GM19397 (cell line): ENCODE data around the gene SLC39A12.

Experiments
- ATAC-seq: cut with Tn5 transposase; IDR thresholded peaks from one replicate; pipeline ENCODE4 v1.9.1; 2021; ENCODE audit warnings: mild to moderate bottlenecking, moderate library complexity; ENCODE audit not compliant: unreplicated experiment

The SLC39A12 gene

GRCh38 chr10:18043148-18044006, 91.7 kb downstream of the SLC39A12 start:
- no peak for ATAC-seq

- ATAC-seq, result no peak
These were observed 93.4 kb downstream of the SLC39A12 start for GRCh38 chr10:18044976-18045720.

GRCh38 chr10:18056583-18056982, 104.9 kb downstream of the SLC39A12 start:
- ATAC-seq, result no peak

- ATAC-seq, result no peak
These were observed 108.3 kb downstream of the SLC39A12 start for GRCh38 chr10:18059826-18060559.

- no peak for ATAC-seq
These were observed 115.2 kb downstream of the SLC39A12 start for GRCh38 chr10:18066947-18067346.

- no peak for ATAC-seq
These were observed 116.7 kb downstream of the SLC39A12 start for GRCh38 chr10:18068401-18068800.

DNA sequence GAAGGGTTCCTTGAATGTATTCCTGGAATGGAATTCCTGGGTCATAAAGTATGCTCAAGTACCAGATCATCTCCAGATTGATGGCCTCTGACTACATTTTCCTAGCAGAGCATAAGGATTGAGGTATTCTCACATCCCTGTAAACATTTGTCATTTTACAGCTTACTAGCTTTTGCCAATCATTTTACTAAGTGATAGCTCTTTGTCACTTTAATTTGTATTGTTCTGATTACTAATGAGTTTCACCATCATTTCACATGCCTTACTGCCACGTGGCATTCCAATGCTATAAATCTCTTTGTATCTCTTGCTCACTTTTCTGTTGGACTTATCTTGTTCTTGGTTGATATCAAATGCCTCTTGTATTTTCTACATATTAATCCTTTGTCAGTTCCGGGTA, 119.9 kb downstream of the SLC39A12 start:
- no peak for ATAC-seq

GRCh38 chr10:18073314-18073713, 121.6 kb downstream of the SLC39A12 start:
- ATAC-seq, result no peak

DNA sequence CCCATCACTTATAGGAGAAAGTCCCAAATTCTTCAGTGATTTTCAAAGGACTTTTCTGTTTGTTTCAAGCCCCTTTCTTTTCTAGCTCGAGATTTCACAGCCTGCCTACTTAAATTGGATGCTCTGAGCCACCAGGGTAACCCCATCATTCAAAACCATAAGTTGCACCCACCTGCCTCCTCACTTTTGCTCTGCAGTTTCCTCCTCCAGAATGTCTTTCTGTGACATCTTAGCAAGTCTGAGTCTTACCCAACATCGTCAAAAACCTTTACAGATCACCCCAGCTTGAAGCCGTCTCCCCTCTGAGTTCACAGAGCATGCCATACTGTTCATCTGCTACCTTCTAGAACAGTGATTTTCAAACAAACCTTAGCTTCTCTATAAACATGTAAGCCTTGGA, 124.2 kb downstream of the SLC39A12 start:
- no peak for ATAC-seq

- no peak for ATAC-seq
These were observed 128.1 kb downstream of the SLC39A12 start for GRCh38 chr10:18079665-18080295.

DNA sequence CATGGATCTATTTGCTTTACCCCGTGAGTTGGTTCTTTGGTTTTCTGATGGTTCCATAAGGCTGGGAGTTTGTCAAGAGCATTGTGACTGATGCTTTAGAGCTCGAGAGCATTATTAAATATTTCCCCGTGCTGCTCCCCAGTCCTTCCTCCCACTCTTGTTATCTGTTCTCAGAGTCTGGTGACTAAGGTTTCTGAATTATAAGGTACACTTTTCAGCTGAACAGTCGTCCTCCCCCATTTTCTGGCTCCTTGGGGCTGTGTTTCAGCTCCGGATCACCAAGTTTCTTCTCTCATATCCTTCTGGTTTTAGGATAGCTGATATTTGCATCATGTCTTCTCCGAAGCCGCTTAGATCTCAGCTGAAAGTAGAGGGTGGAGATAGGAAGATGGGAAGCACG, 130.7 kb downstream of the SLC39A12 start:
- no peak for ATAC-seq

- no peak for ATAC-seq
These were observed 134.1 kb downstream of the SLC39A12 start for GRCh38 chr10:18085855-18086254.

DNA sequence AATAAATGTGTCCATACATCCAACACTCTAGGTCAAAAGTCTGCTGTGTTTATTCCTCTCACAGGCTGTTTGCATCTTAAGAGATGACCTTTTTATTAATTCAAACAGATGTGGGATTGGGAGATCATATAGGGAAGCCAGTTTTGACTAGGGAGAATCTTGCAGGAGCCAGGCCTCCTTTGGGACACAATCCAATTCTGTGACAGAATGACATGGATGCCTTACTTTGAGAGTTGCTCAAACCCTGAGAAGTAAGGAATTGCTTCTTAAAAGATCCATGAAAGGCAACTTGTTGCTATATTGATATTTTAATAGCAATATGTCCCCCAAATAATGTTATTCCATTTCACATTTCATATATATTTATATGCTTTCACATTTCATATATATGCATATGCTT, 135.0 kb downstream of the SLC39A12 start:
- no peak for ATAC-seq

DNA sequence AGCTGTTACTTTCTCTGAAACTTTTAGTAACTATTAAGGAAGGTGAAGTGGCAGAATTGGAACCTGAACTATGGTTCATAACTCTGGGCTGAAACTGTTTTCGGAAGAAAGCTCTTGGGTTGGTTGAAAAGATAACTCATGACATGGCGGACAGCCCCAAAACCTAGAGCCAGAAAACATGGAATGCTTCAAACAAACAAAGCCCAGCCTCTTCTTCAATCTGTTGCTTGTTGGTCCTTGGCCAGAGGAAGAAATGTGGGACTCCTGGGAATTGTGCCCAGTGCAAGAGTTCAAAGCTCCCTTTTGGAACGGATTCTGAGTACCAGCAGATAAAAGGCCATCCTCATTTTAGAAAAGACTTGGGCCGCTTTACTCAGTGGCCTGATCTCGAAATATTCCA, 135.6 kb downstream of the SLC39A12 start:
- ATAC-seq, result no peak
